Activated CD8-positive, alpha-beta memory T cell treated with anti-CD3 and anti-CD28 coated beads for 1 hour (primary cell): ENCODE results near the gene PFKFB4.
A peak's percentile ranks its signal among the peaks of the same experiment; 100 is the strongest.
"Not testable (repeated sequence)": the region's sequence is repeated elsewhere in the genome, so short reads cannot be mapped to it uniquely, and the experiment has no call there.

Experiments
- DNase-seq, 2 donors: peaks; one replicate each; pipeline ENCODE4 v3.0.0-alpha.2; 2020; ENCODE audit warnings: low read depth in 1 of 2; ENCODE audit errors: extremely low read depth in 1 of 2

Gene PFKFB4

GRCh38 chr3:48535578-48535977 is 21.0 kb downstream of the PFKFB4 start:
- DNase-seq, result no peak

- no peak for DNase-seq
These were observed 23.6 kb downstream of the PFKFB4 start for GRCh38 chr3:48532977-48533337.

GRCh38 chr3:48532271-48532976 is 24.2 kb downstream of the PFKFB4 start:
- no peak for DNase-seq

- DNase-seq, result not testable (repeated sequence)
These were observed 25.9 kb downstream of the PFKFB4 start for GRCh38 chr3:48530701-48531100.

GRCh38 chr3:48528754-48529153 is 27.8 kb downstream of the PFKFB4 start:
- no peak for DNase-seq

- DNase-seq, result no peak
These were observed 28.6 kb downstream of the PFKFB4 start for GRCh38 chr3:48528048-48528447.

- DNase-seq, result no peak
These were observed 31.6 kb downstream of the PFKFB4 start for GRCh38 chr3:48524970-48525369.

GRCh38 chr3:48521635-48522034 is 35.0 kb downstream of the PFKFB4 start:
- DNase-seq, result no peak

- DNase-seq, result no peak
These were observed 37.3 kb downstream of the PFKFB4 start for GRCh38 chr3:48519277-48519643.

GRCh38 chr3:48518638-48519276 is 37.8 kb downstream of the PFKFB4 start:
- DNase-seq, result no peak

- no peak for DNase-seq
These were observed 38.5 kb downstream of the PFKFB4 start for GRCh38 chr3:48518069-48518468.

GRCh38 chr3:48516571-48516970 is 40.0 kb downstream of the PFKFB4 start:
- no peak for DNase-seq

GRCh38 chr3:48514431-48515227 is 42.0 kb downstream of the PFKFB4 start:
- DNase-seq, result no peak

- DNase-seq, result no peak
These were observed 45.1 kb downstream of the PFKFB4 start for GRCh38 chr3:48511551-48511950.

GRCh38 chr3:48507256-48508061 is 49.1 kb downstream of the PFKFB4 start:
- peak; percentile 43 to 60 for DNase-seq

- no peak for DNase-seq
These were observed 50.6 kb downstream of the PFKFB4 start for GRCh38 chr3:48505968-48506504.

GRCh38 chr3:48505146-48505545 is 51.5 kb downstream of the PFKFB4 start:
- DNase-seq, result no peak

GRCh38 chr3:48504051-48504946 is 52.3 kb downstream of the PFKFB4 start, which contains the start of gene SHISA5:
TSS of gene SHISA5 (minus strand) at chr3:48504174. CDS start at chr3:48504094, 80 bp downstream.
- peak in 1 of 2 donors; percentile 36 for DNase-seq

- no peak for DNase-seq
These were observed 53.1 kb downstream of the PFKFB4 start for GRCh38 chr3:48503401-48504050.
